SK-N-SH treated with all-trans-retinoic acid at 6 μM for 48 hours (cell line): Measurements from ENCODE around the gene SYTL5.

ENCODE experiments used
- ATAC-seq: fragments of 200-7000 bp; cut with Tn5 transposase; 3 replicates; pipeline ENCODE4 v1.9.1; 2020; ENCODE audit warnings: mild to moderate bottlenecking, moderate library complexity
- BACH2 ChIP-seq: fragments of 250-450 bp; sonication (Bioruptor Pico); IDR thresholded peaks from 2 replicates; pipeline ENCODE4 v1.9.0; 2021; ENCODE audit warnings: mild to moderate bottlenecking, borderline replicate concordance
- CSDC2 ChIP-seq: fragments of 250-450 bp; sonication (Bioruptor Pico); IDR thresholded peaks from 2 replicates; pipeline ENCODE4 v1.5.0; 2020; ENCODE audit warnings: mild to moderate bottlenecking, moderate library complexity
- ESRRG ChIP-seq: fragments of 250-450 bp; sonication (Bioruptor Pico); IDR thresholded peaks from 2 replicates; pipeline ENCODE4 v1.6.1; 2021; ENCODE audit warnings: mild to moderate bottlenecking
- GLIS3 ChIP-seq: fragments of 250-450 bp; sonication (Bioruptor Pico); IDR thresholded peaks from 2 replicates; pipeline ENCODE4 v1.5.0; 2020; ENCODE audit warnings: mild to moderate bottlenecking, moderate library complexity
- ISL1 ChIP-seq: fragments of 250-450 bp; sonication (Bioruptor Pico); IDR thresholded peaks from 2 replicates; pipeline ENCODE4 v2.1.2; 2022; ENCODE audit warnings: mild to moderate bottlenecking, moderate library complexity
- OSR1 ChIP-seq: fragments of 250-450 bp; sonication (Bioruptor Pico); IDR thresholded peaks from 2 replicates; pipeline ENCODE4 v1.8.0; 2022; ENCODE audit warnings: moderate library complexity, mild to moderate bottlenecking, inconsistent platforms
- PPARA ChIP-seq: fragments of 250-450 bp; sonication (Bioruptor Pico); IDR thresholded peaks from 2 replicates; pipeline ENCODE4 v1.5.0; 2020; ENCODE audit warnings: mild to moderate bottlenecking, borderline replicate concordance
- RARB ChIP-seq: fragments of 250-450 bp; sonication (Bioruptor Pico); IDR thresholded peaks from 2 replicates; pipeline ENCODE4 v1.8.0; 2021; ENCODE audit warnings: mild to moderate bottlenecking, moderate library complexity
- SNAI2 ChIP-seq: fragments of 250-450 bp; sonication (Bioruptor Pico); IDR thresholded peaks from 2 replicates; pipeline ENCODE4 v1.5.0; 2020; ENCODE audit warnings: mild to moderate bottlenecking, moderate library complexity
- TCF4 ChIP-seq: fragments of 250-450 bp; sonication (Bioruptor Pico); IDR thresholded peaks from 2 replicates; pipeline ENCODE4 v1.8.0; 2021; ENCODE audit warnings: mild to moderate bottlenecking, moderate library complexity, borderline replicate concordance
- TOX ChIP-seq: fragments of 250-450 bp; sonication (Bioruptor Pico); IDR thresholded peaks from 2 replicates; pipeline ENCODE4 v1.8.0; 2021; ENCODE audit warnings: mild to moderate bottlenecking, moderate library complexity, borderline replicate concordance
- ZC3H10 ChIP-seq: fragments of 250-450 bp; sonication (Bioruptor Pico); IDR thresholded peaks from 2 replicates; pipeline ENCODE4 v1.5.1; 2021; ENCODE audit warnings: mild to moderate bottlenecking, moderate library complexity
- ZFP3 ChIP-seq: fragments of 250-450 bp; sonication (Bioruptor Pico); IDR thresholded peaks from 2 replicates; pipeline ENCODE4 v1.5.0; 2020; ENCODE audit warnings: mild to moderate bottlenecking, moderate library complexity
- TF ChIP-seq, protein P1 (sequence below): fragments of 250-450 bp; sonication (Bioruptor Pico); IDR thresholded peaks from 2 replicates; pipeline ENCODE4 v1.8.0; 2020; ENCODE audit warnings: mild to moderate bottlenecking, moderate library complexity, borderline replicate concordance
- TF ChIP-seq, protein P2 (sequence below): fragments of 250-450 bp; sonication (Bioruptor Pico); IDR thresholded peaks from 2 replicates; pipeline ENCODE4 v1.5.1; 2020; ENCODE audit warnings: low read depth, mild to moderate bottlenecking, moderate library complexity
- TF ChIP-seq, protein P3 (sequence below): fragments of 250-450 bp; sonication (Bioruptor Pico); IDR thresholded peaks from 2 replicates; pipeline ENCODE4 v1.5.1; 2021; ENCODE audit warnings: mild to moderate bottlenecking, moderate library complexity
- TF ChIP-seq, protein P4 (sequence below): fragments of 250-450 bp; sonication (Bioruptor Pico); IDR thresholded peaks from 2 replicates; pipeline ENCODE4 v1.5.0; 2020; ENCODE audit warnings: mild to moderate bottlenecking, moderate library complexity
- TF ChIP-seq, protein P5 (sequence below): fragments of 250-450 bp; sonication (Bioruptor Pico); IDR thresholded peaks from 2 replicates; pipeline ENCODE4 v1.8.0; 2021; ENCODE audit warnings: low read depth, mild to moderate bottlenecking, moderate library complexity, borderline replicate concordance

Gene SYTL5

DNA sequence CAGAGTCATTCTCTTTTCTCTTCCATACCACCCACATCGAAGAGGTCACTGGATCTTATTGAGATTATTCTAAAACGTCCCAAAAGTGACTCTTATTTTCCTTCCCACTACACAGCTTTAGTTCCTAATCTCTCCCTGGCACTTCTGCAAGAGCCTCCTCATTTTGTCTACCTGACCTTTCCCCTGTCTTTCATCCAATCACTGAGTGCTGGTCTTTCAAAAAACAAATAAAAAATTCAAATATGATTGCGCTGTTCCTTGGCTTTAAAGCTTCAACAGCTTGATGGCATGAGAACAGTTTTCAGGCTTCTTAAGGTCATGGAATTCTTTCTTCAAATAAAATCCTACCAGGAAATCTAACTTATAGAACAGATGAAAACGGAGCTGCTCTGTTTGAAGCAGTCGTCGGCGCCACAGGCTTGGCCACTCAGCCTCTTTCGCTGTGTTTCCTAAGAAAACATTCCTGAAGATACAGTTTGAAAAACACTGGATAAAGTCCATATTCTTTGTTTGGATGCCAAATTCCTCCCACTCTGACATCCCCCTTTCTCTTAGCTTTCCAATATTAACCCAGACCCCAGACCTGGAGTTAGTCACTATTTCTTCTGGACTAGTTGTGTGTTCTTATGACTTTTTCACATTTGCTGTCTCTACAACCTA, 12.5 kb downstream of the SYTL5 start (continued):
- TF ChIP-seq, protein P1, sequence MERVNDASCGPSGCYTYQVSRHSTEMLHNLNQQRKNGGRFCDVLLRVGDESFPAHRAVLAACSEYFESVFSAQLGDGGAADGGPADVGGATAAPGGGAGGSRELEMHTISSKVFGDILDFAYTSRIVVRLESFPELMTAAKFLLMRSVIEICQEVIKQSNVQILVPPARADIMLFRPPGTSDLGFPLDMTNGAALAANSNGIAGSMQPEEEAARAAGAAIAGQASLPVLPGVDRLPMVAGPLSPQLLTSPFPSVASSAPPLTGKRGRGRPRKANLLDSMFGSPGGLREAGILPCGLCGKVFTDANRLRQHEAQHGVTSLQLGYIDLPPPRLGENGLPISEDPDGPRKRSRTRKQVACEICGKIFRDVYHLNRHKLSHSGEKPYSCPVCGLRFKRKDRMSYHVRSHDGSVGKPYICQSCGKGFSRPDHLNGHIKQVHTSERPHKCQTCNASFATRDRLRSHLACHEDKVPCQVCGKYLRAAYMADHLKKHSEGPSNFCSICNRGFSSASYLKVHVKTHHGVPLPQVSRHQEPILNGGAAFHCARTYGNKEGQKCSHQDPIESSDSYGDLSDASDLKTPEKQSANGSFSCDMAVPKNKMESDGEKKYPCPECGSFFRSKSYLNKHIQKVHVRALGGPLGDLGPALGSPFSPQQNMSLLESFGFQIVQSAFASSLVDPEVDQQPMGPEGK (CRISPR knock-in tag), result no peak
- TF ChIP-seq ZFP3 (CRISPR knock-in tag) (no peak), SNAI2 (CRISPR knock-in tag) (no peak)

DNA sequence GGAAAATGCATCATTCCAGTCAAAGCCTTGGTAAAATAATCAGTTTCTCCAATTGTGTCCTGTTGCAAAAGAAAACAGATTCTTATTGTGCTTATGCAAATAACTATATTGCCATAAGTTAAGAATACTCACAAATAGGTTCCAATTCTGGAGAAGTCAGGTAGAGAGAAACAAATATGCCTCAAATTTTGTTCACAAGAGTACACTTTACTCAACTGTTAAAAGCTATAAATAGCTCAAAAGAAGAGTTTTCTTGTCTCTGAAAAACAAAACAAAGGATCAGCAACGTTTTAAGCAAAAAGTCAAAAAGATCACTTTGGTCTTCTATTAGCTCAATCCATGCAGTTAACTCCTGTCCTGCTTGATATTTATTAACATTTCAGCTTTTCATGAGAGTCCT, 21.9 kb downstream of the SYTL5 start:
- no peak for ATAC-seq
- TF ChIP-seq, protein P1 (CRISPR knock-in tag), result no peak
- TF ChIP-seq, protein P2, sequence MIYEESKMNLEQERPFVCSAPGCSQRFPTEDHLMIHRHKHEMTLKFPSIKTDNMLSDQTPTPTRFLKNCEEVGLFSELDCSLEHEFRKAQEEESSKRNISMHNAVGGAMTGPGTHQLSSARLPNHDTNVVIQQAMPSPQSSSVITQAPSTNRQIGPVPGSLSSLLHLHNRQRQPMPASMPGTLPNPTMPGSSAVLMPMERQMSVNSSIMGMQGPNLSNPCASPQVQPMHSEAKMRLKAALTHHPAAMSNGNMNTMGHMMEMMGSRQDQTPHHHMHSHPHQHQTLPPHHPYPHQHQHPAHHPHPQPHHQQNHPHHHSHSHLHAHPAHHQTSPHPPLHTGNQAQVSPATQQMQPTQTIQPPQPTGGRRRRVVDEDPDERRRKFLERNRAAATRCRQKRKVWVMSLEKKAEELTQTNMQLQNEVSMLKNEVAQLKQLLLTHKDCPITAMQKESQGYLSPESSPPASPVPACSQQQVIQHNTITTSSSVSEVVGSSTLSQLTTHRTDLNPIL (CRISPR knock-in tag), result no peak
- TF ChIP-seq SNAI2 (CRISPR knock-in tag), result no peak
- no peak for TF ChIP-seq BACH2 (CRISPR knock-in tag)
- no peak for TF ChIP-seq ZC3H10 (CRISPR knock-in tag)

DNA sequence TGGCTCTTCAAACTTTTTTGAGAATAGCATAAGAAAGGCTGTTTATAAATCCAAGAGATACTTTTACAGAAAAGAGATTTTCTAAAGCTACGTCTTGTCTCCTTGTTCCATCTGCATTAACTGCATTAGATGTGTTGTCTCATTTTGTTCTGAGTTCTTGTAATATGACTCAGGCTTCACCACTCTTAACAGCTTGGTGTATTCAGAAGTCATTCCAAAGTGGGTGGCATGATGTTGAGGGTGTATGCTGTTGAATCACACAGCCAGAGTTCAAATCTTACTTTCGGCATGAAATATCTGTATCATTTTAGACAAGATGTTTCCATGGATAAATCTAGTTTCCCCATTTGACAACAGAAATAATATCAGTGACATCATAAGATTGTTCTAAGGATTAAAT, 30.1 kb downstream of the SYTL5 start:
- TF ChIP-seq ZC3H10 (CRISPR knock-in tag), result no peak
- no peak for TF ChIP-seq RARB
- no peak for TF ChIP-seq TOX
- TF ChIP-seq, protein P3, sequence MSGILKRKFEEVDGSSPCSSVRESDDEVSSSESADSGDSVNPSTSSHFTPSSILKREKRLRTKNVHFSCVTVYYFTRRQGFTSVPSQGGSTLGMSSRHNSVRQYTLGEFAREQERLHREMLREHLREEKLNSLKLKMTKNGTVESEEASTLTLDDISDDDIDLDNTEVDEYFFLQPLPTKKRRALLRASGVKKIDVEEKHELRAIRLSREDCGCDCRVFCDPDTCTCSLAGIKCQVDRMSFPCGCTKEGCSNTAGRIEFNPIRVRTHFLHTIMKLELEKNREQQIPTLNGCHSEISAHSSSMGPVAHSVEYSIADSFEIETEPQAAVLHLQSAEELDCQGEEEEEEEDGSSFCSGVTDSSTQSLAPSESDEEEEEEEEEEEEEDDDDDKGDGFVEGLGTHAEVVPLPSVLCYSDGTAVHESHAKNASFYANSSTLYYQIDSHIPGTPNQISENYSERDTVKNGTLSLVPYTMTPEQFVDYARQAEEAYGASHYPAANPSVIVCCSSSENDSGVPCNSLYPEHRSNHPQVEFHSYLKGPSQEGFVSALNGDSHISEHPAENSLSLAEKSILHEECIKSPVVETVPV (CRISPR knock-in tag), result no peak
- no peak for TF ChIP-seq ZFP3 (CRISPR knock-in tag)
- no peak for TF ChIP-seq OSR1
- TF ChIP-seq, protein P4, sequence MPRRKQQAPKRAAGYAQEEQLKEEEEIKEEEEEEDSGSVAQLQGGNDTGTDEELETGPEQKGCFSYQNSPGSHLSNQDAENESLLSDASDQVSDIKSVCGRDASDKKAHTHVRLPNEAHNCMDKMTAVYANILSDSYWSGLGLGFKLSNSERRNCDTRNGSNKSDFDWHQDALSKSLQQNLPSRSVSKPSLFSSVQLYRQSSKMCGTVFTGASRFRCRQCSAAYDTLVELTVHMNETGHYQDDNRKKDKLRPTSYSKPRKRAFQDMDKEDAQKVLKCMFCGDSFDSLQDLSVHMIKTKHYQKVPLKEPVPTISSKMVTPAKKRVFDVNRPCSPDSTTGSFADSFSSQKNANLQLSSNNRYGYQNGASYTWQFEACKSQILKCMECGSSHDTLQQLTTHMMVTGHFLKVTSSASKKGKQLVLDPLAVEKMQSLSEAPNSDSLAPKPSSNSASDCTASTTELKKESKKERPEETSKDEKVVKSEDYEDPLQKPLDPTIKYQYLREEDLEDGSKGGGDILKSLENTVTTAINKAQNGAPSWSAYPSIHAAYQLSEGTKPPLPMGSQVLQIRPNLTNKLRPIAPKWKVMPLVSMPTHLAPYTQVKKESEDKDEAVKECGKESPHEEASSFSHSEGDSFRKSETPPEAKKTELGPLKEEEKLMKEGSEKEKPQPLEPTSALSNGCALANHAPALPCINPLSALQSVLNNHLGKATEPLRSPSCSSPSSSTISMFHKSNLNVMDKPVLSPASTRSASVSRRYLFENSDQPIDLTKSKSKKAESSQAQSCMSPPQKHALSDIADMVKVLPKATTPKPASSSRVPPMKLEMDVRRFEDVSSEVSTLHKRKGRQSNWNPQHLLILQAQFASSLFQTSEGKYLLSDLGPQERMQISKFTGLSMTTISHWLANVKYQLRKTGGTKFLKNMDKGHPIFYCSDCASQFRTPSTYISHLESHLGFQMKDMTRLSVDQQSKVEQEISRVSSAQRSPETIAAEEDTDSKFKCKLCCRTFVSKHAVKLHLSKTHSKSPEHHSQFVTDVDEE (CRISPR knock-in tag), result no peak
- TF ChIP-seq GLIS3 (CRISPR knock-in tag), result no peak
- TF ChIP-seq PPARA (CRISPR knock-in tag), result no peak
- TF ChIP-seq BACH2 (CRISPR knock-in tag), result no peak
- no peak for TF ChIP-seq TCF4
- TF ChIP-seq, protein P1 (CRISPR knock-in tag), result no peak
- no peak for TF ChIP-seq ISL1 (CRISPR knock-in tag)
- no peak for ATAC-seq

DNA sequence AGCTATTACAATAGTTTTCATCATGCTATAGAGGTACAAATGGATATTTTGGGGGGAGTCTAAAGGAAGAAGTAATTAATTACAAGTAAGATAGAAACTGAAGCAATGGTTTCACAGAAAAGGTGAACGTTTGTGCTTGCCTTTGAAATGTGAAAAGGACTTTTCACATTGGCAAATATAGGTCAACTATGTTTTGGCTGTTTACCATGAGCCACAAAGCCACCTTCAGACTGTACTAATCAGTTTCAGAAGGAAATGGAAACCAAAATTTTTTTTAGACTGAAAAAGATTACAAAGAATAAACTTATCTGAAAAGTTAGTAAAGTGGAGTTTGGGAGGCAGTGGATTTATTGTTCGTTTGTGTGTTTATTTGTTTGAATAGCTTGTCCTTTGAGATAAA, 32.1 kb downstream of the SYTL5 start:
- no peak for ATAC-seq
- TF ChIP-seq, protein P1 (CRISPR knock-in tag), result no peak
- TF ChIP-seq CSDC2 (CRISPR knock-in tag) (no peak), ESRRG (CRISPR knock-in tag) (no peak), OSR1 (no peak)
- TF ChIP-seq, protein P5, sequence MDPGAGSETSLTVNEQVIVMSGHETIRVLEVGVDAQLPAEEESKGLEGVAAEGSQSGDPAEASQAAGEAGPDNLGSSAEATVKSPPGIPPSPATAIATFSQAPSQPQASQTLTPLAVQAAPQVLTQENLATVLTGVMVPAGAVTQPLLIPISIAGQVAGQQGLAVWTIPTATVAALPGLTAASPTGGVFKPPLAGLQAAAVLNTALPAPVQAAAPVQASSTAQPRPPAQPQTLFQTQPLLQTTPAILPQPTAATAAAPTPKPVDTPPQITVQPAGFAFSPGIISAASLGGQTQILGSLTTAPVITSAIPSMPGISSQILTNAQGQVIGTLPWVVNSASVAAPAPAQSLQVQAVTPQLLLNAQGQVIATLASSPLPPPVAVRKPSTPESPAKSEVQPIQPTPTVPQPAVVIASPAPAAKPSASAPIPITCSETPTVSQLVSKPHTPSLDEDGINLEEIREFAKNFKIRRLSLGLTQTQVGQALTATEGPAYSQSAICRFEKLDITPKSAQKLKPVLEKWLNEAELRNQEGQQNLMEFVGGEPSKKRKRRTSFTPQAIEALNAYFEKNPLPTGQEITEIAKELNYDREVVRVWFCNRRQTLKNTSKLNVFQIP (CRISPR knock-in tag), result no peak
